Right atrium auricular region (tissue), 2 donors: ENCODE results near the gene MTRFR. TPM values are rescaled to one million over a fixed set of nuclear protein-coding genes. Genes with fewer than 3 reads are reported as not detected.
A peak's percentile ranks its signal among the peaks of the same experiment; 100 is the strongest.

Experiments used
- DNase-seq: peaks from one replicate; pipeline ENCODE4 v3.0.0-alpha.2; 2019; ENCODE audit warnings: low spot score
- H3K27ac ChIP-seq, 2 donors: fragments of 200-600 bp; sonication (generic); 1 replicate in 1 of 2; 2 replicates in 1 of 2; pipeline ENCODE4 v1.5.1; 2016 to 2019
- H3K27me3 ChIP-seq, 2 donors: fragments of 200-600 bp; sonication (generic); one replicate each; pipeline versions ENCODE4 v1.5.1 to v1.6.0; 2017 to 2019
- H3K36me3 ChIP-seq: fragments of 200-600 bp; sonication (generic); one replicate; pipeline ENCODE4 v1.5.1; 2016
- H3K4me1 ChIP-seq, 2 donors: fragments of 200-600 bp; sonication (generic); one replicate each; pipeline versions ENCODE4 v1.5.1 to v1.6.0; 2017 to 2019
- H3K4me3 ChIP-seq, 2 donors: fragments of 200-600 bp; sonication (generic); 1 replicate in 1 of 2; 2 replicates in 1 of 2; pipeline ENCODE4 v1.5.1; 2017 to 2019; ENCODE audit warnings: mild to moderate bottlenecking in 1 of 2, moderate library complexity in 1 of 2
- H3K9me3 ChIP-seq, 2 donors: fragments of 200-600 bp; sonication (generic); one replicate each; pipeline ENCODE4 v1.5.1; 2019
- total RNA-seq, 2 donors: library from RNA; depleted of rRNA; stranded (reverse); fragments of >200 nt; gene quantifications; one replicate each; pipeline ENCODE4 v1.1.0, GENCODE V29; 2016
- TF ChIP-seq, protein P1 (sequence below), 2 donors: fragments of 200-600 bp; sonication (generic); IDR thresholded peaks; one replicate each; pipeline ENCODE4 v1.5.1; 2019; ENCODE audit warnings: antibody characterized with exemption in 2 of 2

Gene MTRFR
- total RNA-seq, 2 donors from 2014 or later: 7.8 to 13.9 TPM

DNA sequence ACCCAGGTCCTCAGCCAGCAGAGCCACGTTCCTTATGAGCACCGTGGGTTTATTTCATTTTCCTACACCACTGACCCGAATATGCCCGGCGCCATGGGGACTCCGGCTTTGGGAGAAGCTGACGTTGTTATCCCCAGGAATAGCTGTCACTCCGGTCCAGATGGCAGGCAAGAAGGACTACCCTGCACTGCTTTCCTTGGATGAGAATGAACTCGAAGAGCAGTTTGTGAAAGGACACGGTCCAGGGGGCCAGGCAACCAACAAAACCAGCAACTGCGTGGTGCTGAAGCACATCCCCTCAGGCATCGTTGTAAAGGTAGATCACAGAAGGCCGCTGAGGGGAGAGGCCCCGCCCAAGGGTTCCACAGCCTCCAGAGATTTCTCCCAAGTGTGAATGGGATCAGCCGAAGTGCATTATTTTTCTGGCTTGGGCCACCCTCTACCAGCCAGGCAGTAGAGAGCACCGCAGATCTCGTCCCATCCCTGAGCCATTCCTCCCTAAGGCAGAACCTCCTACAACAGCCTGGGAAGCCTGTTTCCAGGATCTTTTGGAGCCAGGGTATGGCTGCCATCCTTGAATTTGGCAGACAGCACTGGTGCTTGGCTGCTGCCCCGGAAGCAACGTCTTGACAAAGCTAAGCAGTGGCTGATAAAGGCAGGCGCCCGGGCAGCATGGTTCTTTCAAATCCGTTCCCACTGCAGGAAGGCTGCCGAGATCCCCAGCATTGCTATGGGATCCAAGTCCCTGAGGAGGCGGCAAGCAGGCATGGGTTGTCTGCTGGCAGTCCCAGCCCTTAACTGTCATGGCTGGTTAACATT, 20.6 kb downstream of the MTRFR start:
- TF ChIP-seq, protein P1, sequence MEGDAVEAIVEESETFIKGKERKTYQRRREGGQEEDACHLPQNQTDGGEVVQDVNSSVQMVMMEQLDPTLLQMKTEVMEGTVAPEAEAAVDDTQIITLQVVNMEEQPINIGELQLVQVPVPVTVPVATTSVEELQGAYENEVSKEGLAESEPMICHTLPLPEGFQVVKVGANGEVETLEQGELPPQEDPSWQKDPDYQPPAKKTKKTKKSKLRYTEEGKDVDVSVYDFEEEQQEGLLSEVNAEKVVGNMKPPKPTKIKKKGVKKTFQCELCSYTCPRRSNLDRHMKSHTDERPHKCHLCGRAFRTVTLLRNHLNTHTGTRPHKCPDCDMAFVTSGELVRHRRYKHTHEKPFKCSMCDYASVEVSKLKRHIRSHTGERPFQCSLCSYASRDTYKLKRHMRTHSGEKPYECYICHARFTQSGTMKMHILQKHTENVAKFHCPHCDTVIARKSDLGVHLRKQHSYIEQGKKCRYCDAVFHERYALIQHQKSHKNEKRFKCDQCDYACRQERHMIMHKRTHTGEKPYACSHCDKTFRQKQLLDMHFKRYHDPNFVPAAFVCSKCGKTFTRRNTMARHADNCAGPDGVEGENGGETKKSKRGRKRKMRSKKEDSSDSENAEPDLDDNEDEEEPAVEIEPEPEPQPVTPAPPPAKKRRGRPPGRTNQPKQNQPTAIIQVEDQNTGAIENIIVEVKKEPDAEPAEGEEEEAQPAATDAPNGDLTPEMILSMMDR (IDR thresholded peaks at IDR 0.05): no peak
- Histone ChIP-seq H3K4me1 (peaks cover 0 to 42% of the 10 kb centered on the region in 2 donors), H3K36me3 (peaks cover 33% of the 10 kb centered on the region), H3K27me3 (no peaks in the 10 kb centered on the region), H3K27ac (peak overlapping the region in 1 of 2 donors; percentile 9), H3K9me3 (no peaks in the 10 kb centered on the region), H3K4me3 (no peak overlapping the region)
- DNase-seq: no peak

DNA sequence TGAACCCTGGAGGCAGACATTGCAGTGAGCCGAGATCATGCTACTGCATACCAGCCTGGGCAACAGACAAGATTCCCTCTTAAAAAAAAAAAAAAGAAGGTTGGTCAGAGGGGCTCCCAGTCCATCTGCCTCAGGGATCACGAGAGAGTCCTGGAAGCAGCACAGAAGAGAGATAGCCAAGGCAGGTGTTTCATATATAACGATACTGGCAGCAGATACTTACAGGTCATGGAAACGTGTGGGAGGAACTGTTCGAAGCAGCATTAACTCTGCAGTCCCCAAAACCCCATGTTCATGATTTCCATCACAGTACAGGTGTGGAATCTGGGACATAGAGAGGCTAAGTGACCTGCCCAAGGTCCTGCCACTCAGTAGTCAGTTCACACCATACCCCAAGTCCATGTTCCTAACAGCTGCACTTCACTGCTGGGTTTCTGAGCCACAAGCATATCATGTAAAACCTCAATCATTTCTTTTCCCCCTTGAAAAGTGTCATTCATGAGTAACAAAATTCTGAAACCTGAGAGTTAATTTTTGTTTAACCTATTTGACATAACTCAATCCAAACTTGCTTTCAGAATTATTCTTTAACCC, 21.7 kb downstream of the MTRFR start:
- Histone ChIP-seq H3K4me1 (peaks cover 0 to 42% of the 10 kb centered on the region in 2 donors), H3K27me3 (no peaks in the 10 kb centered on the region), H3K9me3 (no peaks in the 10 kb centered on the region), H3K36me3 (peaks cover 44% of the 10 kb centered on the region), H3K4me3 (no peak overlapping the region), H3K27ac (no peak overlapping the region)
- DNase-seq: no peak
- TF ChIP-seq, protein P1 (IDR thresholded peaks at IDR 0.05): no peak

DNA sequence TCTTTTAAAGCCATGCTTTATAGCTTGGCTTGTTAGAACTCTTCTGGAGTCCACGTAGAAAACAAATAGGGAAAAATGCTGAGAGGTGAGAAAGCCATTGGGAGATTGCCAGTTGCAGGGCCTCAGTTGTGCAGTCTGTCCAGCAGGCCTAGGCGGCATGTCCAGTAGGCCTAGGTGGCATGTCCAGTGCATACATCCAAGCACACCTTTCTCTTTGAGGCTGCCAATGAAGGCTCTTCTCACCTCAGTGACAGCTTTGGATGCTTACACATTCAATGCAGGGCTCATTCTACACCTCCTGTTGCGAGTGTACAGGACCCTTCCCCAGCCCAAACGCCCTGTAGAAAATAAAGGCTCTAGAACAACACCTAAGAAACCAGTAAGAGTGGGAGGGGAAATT, 25.4 kb downstream of the MTRFR start:
- Histone ChIP-seq H3K9me3 (no peaks in the 10 kb centered on the region), H3K27me3 (no peaks in the 10 kb centered on the region), H3K27ac (no peak overlapping the region), H3K36me3 (peaks cover 73% of the 10 kb centered on the region), H3K4me1 (peaks cover 0 to 18% of the 10 kb centered on the region in 2 donors), H3K4me3 (no peak overlapping the region)
- no peak for DNase-seq
- TF ChIP-seq, protein P1 (IDR thresholded peaks at IDR 0.05): no peak

DNA sequence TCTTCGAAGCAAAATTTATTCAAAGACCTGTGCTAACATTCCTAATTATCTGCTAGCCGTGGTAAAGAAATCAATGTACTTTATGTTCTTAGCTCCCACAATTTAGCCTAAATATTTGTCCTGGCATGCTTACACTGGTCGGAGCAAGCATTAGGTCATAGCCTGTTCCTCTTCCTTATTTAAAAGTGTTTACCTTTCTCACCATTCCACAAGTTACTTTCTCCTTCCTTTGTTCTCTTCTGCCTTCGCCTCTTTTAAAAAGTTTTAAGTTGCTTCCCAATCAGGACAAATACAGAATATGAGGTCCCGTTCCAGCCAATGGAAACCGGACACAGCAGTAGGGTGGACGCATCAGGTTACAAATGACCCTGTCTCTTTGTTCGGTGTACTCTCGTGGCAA, 26.8 kb downstream of the MTRFR start:
- Histone ChIP-seq H3K27ac (no peak overlapping the region), H3K4me3 (no peak overlapping the region), H3K9me3 (no peaks in the 10 kb centered on the region), H3K27me3 (no peaks in the 10 kb centered on the region), H3K4me1 (peaks cover 0 to 3% of the 10 kb centered on the region in 2 donors), H3K36me3 (peaks cover 68% of the 10 kb centered on the region)
- TF ChIP-seq, protein P1 (IDR thresholded peaks at IDR 0.05): no peak
- no peak for DNase-seq

DNA sequence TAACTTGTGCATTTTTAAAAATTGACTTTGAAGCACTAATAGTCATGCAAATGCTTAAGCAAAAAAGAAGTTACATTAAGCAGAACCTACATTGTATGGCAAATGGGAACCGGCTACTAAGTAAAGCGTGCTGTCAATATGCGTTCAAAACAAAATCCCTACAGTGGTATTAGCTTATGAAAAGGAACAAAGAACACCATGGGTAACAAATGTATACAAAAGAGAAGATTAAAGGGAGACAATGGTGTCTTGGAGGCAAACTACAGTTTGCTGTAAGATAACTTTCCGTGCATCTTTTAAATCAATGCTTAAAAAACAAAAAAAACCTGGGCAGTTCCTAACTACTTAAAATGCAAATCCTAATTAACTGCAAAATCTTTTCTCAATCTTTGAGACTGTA, 28.0 kb downstream of the MTRFR start:
- no peaks in the 10 kb centered on the region for H3K27me3 ChIP-seq
- TF ChIP-seq, protein P1 (IDR thresholded peaks at IDR 0.05): no peak
- peaks cover 65% of the 10 kb centered on the region for H3K36me3 ChIP-seq
- H3K4me1 ChIP-seq: no peaks in the 10 kb centered on the region
- DNase-seq: no peak
- no peak overlapping the region for H3K27ac ChIP-seq
- H3K9me3 ChIP-seq: no peaks in the 10 kb centered on the region
- H3K4me3 ChIP-seq: no peak overlapping the region
